ENCODE measurements around the gene PPP2R5C. TPM values are rescaled to one million over a fixed set of nuclear protein-coding genes. Genes with fewer than 3 reads are reported as not detected.

Gene PPP2R5C
- total and polyA plus RNA-seq, 8 donors, result 103 to 176 (median 112) TPM

DNA sequence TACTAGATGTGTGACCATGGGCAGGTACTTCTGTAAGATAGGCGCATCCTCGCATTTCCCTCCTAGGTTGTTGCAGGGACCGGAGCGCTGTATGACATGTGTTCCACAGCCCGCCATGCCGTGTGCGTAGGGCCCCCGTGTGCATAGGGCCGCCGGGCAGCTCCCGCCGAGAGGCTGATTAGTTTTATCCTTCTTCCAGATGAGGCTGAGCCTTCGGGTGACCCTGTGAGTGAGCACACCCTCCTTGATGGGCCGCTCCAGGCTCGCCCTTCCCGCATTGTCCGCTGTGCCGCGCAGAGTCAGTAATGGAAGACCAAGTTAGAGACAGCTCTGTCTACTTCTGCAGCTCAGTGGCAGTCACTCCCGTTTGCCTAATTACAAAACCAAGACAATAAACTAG is 130.0 kb downstream of the PPP2R5C start:
- no peak for TF ChIP-seq CTCF (IDR thresholded peaks at IDR 0.05)
- Histone ChIP-seq H3K9me3 (no peaks in the 10 kb centered on the region), H3K4me3 (no peak overlapping the region), H3K27ac (no peak overlapping the region), H3K36me3 (peaks cover 0 to 95% of the 10 kb centered on the region in 2 donors), H3K4me1 (no peaks in the 10 kb centered on the region), H3K27me3 (no peaks in the 10 kb centered on the region)
- ATAC-seq (no peak), DNase-seq (no peak)
- intact Hi-C loops (cut with DNase I), result no loop called here

DNA sequence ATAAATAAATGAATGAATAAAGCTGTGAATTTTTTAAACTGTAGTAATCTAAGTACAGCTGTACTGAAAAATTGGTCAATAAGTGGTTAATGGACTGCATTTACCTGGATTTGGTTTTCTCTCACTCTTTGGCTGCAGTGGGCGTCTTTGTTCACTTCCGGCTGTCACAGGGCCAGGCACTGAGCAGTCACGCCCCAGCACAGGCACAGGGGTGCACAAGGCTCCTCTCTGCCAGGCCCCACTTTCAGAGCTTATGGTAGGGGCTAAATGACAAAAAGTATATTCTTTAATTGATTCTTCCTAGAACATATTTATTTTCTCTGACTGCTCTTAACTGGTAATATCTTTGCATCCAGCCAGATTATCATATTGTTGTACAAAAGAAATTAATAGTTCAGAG is 132.2 kb downstream of the PPP2R5C start:
- DNase-seq (no peak), ATAC-seq (no peak)
- Histone ChIP-seq H3K4me1 (no peaks in the 10 kb centered on the region), H3K27me3 (no peaks in the 10 kb centered on the region), H3K36me3 (peaks cover 0 to 95% of the 10 kb centered on the region in 2 donors), H3K9me3 (no peaks in the 10 kb centered on the region), H3K27ac (no peak overlapping the region), H3K4me3 (no peak overlapping the region)
- intact Hi-C loops (cut with DNase I), result no loop called here
- TF ChIP-seq CTCF (IDR thresholded peaks at IDR 0.05), result no peak

DNA sequence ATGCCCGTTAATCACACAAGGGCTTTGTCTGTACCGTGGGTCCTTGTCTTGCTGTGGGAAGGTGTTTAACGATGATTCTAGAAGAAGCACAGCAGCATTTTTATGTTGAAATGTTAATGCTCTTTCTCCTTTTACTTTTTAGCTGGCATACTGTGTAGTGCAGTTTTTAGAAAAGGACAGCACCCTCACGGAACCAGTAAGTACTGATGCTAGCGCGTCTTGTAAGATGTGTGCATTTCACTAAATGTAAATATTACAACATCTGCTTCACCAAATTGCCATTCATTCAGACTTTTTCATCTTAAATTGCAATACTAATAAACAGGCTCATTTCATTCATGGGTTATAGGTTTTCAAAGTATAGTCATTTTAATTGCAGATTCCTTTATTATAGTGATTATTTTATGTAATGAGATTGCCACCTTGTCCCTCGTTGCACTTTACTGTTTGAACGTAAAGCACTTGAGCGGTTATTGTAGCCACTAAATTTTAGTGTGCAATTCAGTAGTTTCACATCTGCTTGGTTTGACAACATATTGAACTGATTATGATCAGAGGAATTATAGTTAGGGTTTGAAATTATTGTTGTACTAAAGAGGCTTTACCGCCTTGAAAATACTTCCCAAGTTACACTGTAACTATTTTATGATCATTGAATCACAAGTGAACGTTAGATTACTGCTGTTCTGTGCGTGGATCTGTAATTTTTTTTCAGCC is 133.0 kb downstream of the PPP2R5C start:
- no peaks in the 10 kb centered on the region for H3K4me1 ChIP-seq
- H3K4me3 ChIP-seq, result no peak overlapping the region
- no peak for TF ChIP-seq CTCF (IDR thresholded peaks at IDR 0.05)
- no peaks in the 10 kb centered on the region for H3K27me3 ChIP-seq
- no peaks in the 10 kb centered on the region for H3K9me3 ChIP-seq
- intact Hi-C loops (cut with DNase I), result no loop called here
- peaks cover 0 to 95% of the 10 kb centered on the region in 2 donors for H3K36me3 ChIP-seq
- ATAC-seq (no peak), DNase-seq (no peak)
- no peak overlapping the region for H3K27ac ChIP-seq

DNA sequence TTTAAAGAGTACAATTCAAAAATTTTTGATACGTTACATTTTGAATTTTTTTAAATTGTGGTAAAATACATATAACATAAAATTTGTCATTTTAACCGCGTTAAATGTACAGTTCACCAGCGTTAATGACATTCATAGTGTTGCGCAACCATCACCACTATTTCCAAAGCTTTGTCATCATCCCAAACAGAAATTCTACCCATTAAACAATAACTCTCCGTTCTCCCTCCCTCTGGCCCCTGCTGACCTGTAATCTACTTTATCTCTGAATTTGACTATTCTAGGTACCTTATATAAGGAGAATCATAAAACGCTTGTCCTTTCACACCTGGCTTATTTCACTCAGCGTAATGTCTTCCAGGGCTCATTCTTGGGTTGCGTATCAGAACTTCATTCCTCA is 133.7 kb downstream of the PPP2R5C start:
- no peak for TF ChIP-seq CTCF (IDR thresholded peaks at IDR 0.05)
- no peak overlapping the region for H3K4me3 ChIP-seq
- H3K4me1 ChIP-seq, result no peaks in the 10 kb centered on the region
- no peak for DNase-seq
- H3K27me3 ChIP-seq, result no peaks in the 10 kb centered on the region
- H3K9me3 ChIP-seq, result no peaks in the 10 kb centered on the region
- H3K27ac ChIP-seq, result no peak overlapping the region
- intact Hi-C loops (cut with DNase I), result no loop called here
- H3K36me3 ChIP-seq, result peaks cover 0 to 96% of the 10 kb centered on the region in 2 donors
- ATAC-seq, result no peak

DNA sequence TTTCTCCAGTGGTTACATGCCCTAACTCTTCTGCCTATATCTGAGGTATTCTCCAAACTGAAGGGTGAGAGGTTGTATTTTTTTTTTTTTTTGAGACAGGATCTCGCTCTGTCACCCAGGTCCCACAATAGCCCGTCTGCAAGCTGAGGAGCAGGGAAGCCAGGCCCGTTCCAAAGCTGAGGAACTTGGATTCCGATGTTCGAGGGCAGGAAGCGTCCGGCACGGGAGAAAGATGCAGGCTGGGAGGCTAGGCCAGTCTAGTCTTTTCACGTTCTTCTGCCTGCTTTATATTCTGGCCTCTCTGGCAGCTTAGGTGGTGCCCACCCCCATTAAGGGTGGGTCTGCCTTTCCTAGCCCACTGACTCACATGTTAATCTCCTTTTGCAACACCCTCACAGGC is 135.8 kb downstream of the PPP2R5C start:
- TF ChIP-seq CTCF (IDR thresholded peaks at IDR 0.05), result no peak
- H3K27me3 ChIP-seq, result no peaks in the 10 kb centered on the region
- DNase-seq (no peak), ATAC-seq (no peak)
- intact Hi-C loops (cut with DNase I), result no loop called here
- no peak overlapping the region for H3K4me3 ChIP-seq
- H3K9me3 ChIP-seq, result no peaks in the 10 kb centered on the region
- H3K27ac ChIP-seq, result no peak overlapping the region
- H3K4me1 ChIP-seq, result no peaks in the 10 kb centered on the region
- peaks cover 0 to 100% of the 10 kb centered on the region in 2 donors for H3K36me3 ChIP-seq

All from left lung (tissue), 10 donors.